ENCODE results near the gene TLR9.

The TLR9 gene

GRCh38 chr3:52173101-52173500 is 52.3 kb downstream of the TLR9 start:
- H3K27ac ChIP-seq (ENCODE audit: low read depth, low read length): no peak overlapping the region
- no peaks in the 10 kb centered on the region for H3K36me3 ChIP-seq (ENCODE audit: insufficient read depth, low read length)
- H3K9ac ChIP-seq (ENCODE audit: low read length): no peak overlapping the region
- H3K4me1 ChIP-seq (ENCODE audit: insufficient read depth, low read length): no peaks in the 10 kb centered on the region
- no peak overlapping the region for H3K4me3 ChIP-seq (ENCODE audit: low read depth in 1 of 2, low read length in 2 of 2)
- H3K27me3 ChIP-seq (ENCODE audit: control insufficient read depth in 1 of 2, insufficient read depth in 2 of 2, low read length in 2 of 2): no peaks in the 10 kb centered on the region
- no peaks in the 10 kb centered on the region for H3K9me3 ChIP-seq (ENCODE audit: low read length)

DNA sequence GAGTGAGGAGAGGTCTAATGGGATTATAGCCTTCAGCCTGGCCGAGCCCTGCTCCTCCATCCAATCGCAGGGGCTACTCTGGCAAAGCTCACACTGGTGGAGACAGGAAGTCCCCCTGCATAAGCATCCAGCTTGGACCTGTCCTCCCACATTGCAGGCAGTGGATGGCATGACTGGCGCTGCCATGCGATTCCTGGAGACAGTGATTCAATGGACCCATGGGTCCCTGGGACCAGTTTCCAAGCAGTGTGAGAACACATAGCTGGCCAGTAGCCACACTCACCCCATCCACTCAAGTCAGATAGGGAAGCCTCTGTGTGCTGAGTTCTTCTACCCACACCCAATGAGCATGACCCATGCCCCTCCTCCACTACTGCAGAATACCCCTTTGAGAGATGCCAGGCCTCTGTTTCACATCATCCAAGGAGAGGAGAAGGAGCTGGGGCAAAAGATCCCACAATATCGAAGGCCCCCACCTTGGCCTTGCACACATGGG is 53.1 kb downstream of the TLR9 start:
- no peak overlapping the region for H3K27ac ChIP-seq (ENCODE audit: low read depth, low read length)
- H3K9ac ChIP-seq (ENCODE audit: low read length): no peak overlapping the region
- no peaks in the 10 kb centered on the region for H3K27me3 ChIP-seq (ENCODE audit: control insufficient read depth in 1 of 2, insufficient read depth in 2 of 2, low read length in 2 of 2)
- H3K4me3 ChIP-seq (ENCODE audit: low read depth in 1 of 2, low read length in 2 of 2): no peak overlapping the region
- no peaks in the 10 kb centered on the region for H3K36me3 ChIP-seq (ENCODE audit: insufficient read depth, low read length)
- no peaks in the 10 kb centered on the region for H3K9me3 ChIP-seq (ENCODE audit: low read length)
- H3K4me1 ChIP-seq (ENCODE audit: insufficient read depth, low read length): no peaks in the 10 kb centered on the region

DNA sequence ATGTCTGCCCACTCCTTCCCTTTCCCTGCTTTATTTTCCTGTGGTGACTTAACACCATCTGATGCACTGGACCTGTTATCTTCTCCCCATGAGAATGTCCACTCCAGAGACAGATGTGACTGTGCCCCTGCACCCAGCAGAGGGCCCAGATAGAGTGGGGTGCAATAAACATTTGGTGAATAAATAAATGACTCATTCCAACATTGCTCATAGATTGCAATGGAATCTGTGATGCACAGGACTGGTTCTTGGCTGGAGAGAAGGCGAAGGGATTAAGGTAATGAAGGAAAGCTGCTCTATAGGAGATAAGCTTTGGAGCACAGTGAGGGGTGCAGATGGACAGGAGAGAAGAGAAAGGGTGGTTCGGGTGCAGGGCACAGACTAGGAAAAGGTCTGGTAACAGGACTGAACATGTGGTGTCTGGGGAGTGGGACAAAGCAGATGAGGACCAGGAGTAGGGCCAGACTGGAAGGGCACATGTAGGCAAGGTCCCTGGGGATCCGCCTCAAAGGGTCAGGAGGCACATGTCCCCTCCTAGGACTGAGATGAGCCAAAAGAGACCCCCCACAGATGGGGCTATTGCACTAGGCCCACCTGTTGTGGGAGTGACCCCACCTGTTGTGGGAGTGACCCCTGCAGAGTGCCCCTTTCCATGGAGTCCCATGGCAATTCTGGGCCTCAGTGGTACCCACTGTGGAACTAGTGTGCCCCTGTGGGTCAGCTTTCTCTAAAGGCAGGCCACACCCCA is 53.8 kb downstream of the TLR9 start:
- Histone ChIP-seq H3K27me3 (ENCODE audit: control insufficient read depth in 1 of 2, insufficient read depth in 2 of 2, low read length in 2 of 2) (no peaks in the 10 kb centered on the region), H3K4me1 (ENCODE audit: insufficient read depth, low read length) (no peaks in the 10 kb centered on the region), H3K9ac (ENCODE audit: low read length) (no peak overlapping the region), H3K27ac (ENCODE audit: low read depth, low read length) (no peak overlapping the region), H3K36me3 (ENCODE audit: insufficient read depth, low read length) (no peaks in the 10 kb centered on the region), H3K4me3 (ENCODE audit: low read depth in 1 of 2, low read length in 2 of 2) (no peak overlapping the region), H3K9me3 (ENCODE audit: low read length) (no peaks in the 10 kb centered on the region)

All from muscle layer of colon (tissue), 2 donors.